Measurements from ENCODE around the gene C5AR1. TPM values are rescaled to one million over a fixed set of nuclear protein-coding genes. Genes with fewer than 3 reads are reported as not detected.

The C5AR1 gene
- total and polyA plus RNA-seq, 9 of the 15 experiments (the other 6 are each of a cell fraction or from before 2014, with no cell fraction given): 0.06 to 1.6 (median 0.28) TPM; not detected in 3

- TF ChIP-seq ZNF609 (CRISPR knock-in tag; IDR thresholded peaks at IDR 0.05; ENCODE audit: borderline replicate concordance): peak; percentile 27; the same call in 1 of the 2 replicates
- no peak for TF ChIP-seq TRIM24 (IDR thresholded peaks at IDR 0.05)
- peak; percentile 42 for TF ChIP-seq LEF1 (IDR thresholded peaks at IDR 0.05)
- TF ChIP-seq, protein P1, sequence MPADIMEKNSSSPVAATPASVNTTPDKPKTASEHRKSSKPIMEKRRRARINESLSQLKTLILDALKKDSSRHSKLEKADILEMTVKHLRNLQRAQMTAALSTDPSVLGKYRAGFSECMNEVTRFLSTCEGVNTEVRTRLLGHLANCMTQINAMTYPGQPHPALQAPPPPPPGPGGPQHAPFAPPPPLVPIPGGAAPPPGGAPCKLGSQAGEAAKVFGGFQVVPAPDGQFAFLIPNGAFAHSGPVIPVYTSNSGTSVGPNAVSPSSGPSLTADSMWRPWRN (IDR thresholded peaks at IDR 0.05; ENCODE audit: low read depth): no peak
- 0 out of 2 replicates have a peak, but pooled peaks have one; percentile 63 for TF ChIP-seq HBP1 (CRISPR knock-in tag; IDR thresholded peaks at IDR 0.05)
- TF ChIP-seq ETS2 (tag; IDR thresholded peaks at IDR 0.05; ENCODE audit: borderline replicate concordance, poor library complexity, severe bottlenecking): no peak
- TF ChIP-seq POLR2AphosphoS5 (IDR thresholded peaks at IDR 0.05; ENCODE audit: control insufficient read depth, insufficient read depth, low read depth, low read length): peak; percentile 7; the same call in 1 of the 2 replicates
- 0 out of 4 replicates have a peak, but pooled peaks of 1 of the 2 experiments have one; percentile 44 for TF ChIP-seq FOXA3 (CRISPR knock-in tag; conservative IDR thresholded peaks at IDR 0.05 in 1 of 2, IDR thresholded peaks at IDR 0.05 in 1 of 2)
- TF ChIP-seq MYNN (IDR thresholded peaks at IDR 0.05): peak; percentile 13; the same call in 1 of the 2 replicates
- TF ChIP-seq MYNN (CRISPR knock-in tag; IDR thresholded peaks at IDR 0.05): no peak
- 0 out of 2 replicates have a peak, but pooled peaks have one; percentile 61 for TF ChIP-seq NFIC (IDR thresholded peaks at IDR 0.05)
- TF ChIP-seq LCOR (CRISPR knock-in tag; IDR thresholded peaks at IDR 0.05): no peak
- peak; percentile 35; the same call in 1 of the 2 replicates for TF ChIP-seq NCOA1 (IDR thresholded peaks at IDR 0.05; ENCODE audit: low read depth)
- TF ChIP-seq ETV1 (tag; conservative IDR thresholded peaks at IDR 0.05; ENCODE audit: low read depth): no peak
- no peak for TF ChIP-seq EHMT2 (IDR thresholded peaks at IDR 0.05)
- TF ChIP-seq, protein P2, sequence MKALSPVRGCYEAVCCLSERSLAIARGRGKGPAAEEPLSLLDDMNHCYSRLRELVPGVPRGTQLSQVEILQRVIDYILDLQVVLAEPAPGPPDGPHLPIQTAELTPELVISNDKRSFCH (CRISPR knock-in tag; IDR thresholded peaks at IDR 0.05): no peak
- TF ChIP-seq, protein P2 (tag; IDR thresholded peaks at IDR 0.05): 0 out of 2 replicates have a peak, but pooled peaks have one; percentile 20
- TF ChIP-seq SLC30A9 (CRISPR knock-in tag; IDR thresholded peaks at IDR 0.05): no peak
- TF ChIP-seq NRF1 (conservative IDR thresholded peaks at IDR 0.05 in 1 of 2, IDR thresholded peaks at IDR 0.05 in 1 of 2): peak; percentile 63 to 70
- TF ChIP-seq CHD4 (IDR thresholded peaks at IDR 0.05; ENCODE audit: insufficient read depth, insufficient replicate concordance, low read depth, low read length, poor library complexity, severe bottlenecking): no peak
Observed at GRCh38 chr19:47272448-47273312, 37.0 kb upstream of the C5AR1 start (continued).

Measured in K562 (cell line).